GM10847 (cell line): Measurements from ENCODE around the gene METTL21C.

Source experiments
- POLR2A ChIP-seq: IDR thresholded peaks from 2 replicates; pipeline ENCODE4 v1.6.1; 2011; ENCODE audit not compliant: insufficient read length; ENCODE audit errors: extremely low read depth

The METTL21C gene

DNA sequence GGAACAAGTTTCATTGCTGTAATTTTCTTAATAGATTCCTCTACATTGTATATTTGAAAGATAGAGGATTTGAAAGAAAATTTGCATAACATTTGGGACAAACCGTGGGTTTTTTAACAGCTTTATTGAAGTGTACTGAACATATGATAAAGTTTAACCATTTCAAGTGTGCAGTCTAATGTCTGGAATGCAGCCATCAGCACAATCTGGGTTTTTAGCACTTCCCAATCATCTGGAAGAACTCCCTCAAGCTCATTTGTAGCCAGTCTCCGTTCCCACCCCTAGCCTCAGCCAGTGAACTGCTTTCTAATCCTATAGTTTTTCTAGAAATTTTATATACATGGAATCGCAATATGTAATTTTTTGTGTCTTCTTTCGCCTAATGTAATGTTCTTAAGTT lies 12.6 kb downstream of the METTL21C start:
- no peak for TF ChIP-seq POLR2A

DNA sequence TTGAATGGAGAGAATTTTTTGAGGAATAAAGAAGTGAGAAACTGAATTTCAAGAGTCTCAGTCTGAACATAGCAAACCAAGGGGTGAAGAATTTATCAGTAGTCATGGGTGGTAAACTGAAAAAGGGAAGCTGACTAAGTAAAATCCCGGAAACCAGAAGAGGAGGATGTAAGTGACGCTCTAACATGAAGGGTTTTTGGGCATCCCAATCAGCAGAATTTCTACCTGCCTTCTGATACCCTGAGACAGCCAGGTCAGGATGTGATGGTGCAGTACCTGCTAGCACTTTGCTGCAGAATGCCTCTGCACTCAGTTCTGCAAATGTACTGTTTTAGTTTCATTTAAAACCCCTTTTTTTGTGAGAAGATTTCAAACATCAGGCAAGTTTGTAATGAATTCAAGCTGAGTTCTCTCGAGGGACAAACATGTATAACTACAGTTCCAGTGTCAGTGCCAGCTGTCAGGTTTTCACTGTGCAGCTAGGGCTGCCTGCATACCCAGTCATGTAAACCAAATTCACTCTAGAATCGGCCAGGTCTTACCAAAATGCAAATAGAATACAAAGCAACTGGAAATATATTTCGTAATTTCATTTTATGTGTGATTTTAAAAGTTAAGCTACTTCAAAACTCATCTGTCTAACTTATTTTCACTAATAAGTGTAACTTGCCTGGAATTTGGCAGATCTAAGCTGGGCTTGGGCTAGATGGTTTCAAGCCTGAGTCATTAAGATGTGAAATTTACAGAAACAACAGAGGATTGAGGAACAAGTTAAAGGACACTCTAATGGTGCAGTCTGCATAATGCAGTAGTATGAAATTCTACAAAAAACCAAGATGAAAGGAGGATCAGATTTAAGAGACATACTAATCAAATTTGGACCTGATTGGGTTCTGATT lies 13.8 kb downstream of the METTL21C start:
- no peak for TF ChIP-seq POLR2A

DNA sequence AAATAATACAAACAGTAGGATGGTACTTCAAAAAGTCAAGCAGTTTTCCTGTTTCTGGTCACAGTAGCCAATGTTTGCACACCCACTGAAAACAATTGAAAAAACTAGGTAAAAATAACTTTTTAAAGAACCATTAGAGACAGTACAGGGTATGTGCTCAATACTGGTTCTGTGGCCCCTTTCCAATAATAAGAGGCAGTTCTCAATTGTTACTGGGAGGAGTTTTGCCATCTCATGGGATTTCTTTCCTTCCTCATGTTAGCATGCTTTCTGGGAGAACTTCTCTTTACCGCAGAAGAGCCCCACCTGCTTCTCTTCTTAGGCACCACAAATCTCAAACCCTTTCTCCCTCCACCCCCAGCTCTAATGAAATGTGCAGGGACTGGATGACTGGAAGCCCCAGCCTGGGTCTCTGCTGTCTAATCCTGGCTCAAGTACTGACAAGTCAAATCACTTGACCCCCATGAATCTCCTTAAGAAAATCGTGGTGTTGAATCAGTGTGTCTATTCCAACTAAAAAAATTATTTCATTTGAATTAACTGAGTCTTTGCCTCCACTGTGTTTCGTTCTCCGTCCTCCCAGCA lies 14.6 kb downstream of the METTL21C start:
- TF ChIP-seq POLR2A: no peak

DNA sequence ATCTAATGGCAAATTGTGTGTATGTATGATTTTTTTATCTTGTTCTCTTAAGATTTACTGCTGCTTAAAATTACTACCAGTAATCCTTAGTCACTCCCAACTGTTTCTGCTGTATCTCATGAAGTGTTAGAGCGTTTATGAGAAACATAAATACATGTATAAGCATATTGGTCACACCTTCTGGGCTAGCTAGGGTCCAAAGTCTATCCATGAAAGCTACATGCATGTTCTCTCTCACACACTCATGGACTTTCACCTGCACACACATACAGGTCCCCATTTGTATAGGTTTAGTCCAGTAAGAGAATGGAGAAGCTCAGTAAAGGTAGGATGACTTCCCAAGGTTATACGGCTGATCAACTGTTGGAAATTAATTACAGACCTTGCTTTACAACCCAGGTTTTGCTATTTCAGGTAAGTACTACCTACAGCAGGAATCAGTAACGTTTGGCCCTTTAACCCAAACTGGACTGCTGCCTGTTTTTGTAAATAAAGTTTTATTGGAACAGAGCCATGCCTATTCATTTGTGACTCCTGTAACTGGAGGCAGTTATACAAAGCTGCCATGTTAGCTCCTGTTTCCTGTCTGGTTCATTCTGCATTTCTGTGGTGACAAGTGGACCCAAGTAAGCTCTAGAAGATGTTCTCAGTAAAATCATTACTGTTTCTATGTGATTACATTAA lies 15.3 kb downstream of the METTL21C start:
- TF ChIP-seq POLR2A: no peak

DNA sequence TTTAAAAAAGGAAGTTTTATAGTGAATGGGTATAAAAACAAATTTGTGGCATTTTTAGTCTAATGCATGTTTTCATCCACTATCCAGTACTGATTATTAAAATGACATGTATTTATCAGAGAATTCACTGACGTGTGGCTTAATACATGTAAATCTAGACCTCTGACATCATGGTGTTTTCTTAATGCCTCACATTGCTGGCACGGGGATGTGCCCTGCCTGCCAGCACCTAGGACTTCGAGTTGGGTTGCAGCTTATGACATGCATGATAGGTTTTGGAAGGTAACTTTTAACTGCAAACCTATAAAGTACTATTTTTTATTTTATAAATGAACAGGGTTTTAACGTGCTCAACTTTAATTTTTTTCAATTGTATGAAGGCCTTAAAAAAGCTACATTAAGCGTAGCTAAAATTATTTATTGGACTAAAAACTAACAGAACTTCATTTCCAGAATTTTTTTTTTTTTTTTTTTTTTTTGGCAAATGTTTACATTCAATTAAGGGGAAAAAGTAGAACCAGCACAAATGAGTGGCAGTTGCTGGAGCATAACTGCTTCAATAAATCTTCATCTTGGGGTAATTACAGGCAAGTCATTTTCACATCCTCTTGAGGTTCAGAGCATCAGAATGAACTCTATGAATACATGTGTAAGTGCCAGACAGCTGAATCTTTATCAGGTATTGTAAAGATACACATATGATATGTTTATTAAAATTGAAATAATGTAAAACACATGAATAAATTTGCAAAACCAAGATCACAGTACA lies 16.3 kb downstream of the METTL21C start:
- TF ChIP-seq POLR2A: no peak

DNA sequence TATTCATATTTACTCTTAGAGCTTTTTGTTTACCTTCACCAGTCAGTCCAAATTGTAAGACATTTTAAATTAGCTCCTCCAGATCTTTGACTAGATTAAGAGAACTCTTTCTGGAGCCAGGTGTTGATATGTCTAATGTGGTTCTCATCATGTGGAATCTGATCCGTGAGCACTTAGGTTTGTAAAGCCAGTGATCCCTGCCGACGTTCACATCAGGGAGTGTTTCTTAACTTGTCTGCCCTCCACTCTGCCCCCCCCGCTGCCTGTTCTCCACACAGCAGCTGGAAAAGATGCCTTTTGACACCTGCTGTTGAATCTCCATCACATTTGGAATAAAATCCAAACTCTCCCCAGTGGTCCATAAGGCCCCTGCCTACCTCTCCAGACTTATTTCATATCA lies 17.7 kb downstream of the METTL21C start:
- TF ChIP-seq POLR2A: no peak

DNA sequence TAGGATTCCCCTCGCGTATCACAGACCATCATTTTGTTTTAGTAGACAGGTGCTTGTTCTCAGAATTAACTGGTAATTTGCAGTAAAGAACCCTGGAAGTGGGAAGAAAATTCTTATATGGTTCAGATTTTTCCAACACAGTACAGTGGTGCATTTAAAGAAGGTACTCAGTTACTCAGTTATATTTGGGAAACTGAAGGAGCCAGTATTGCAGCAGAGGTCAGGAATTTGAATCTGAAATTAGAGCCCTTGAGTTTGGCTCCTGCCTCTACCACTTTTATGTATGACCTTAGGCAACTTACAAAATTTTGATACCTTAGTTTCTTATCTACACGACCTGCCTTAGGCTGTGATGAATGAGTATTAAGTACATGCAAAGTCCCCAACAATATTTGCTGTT lies 19.7 kb downstream of the METTL21C start:
- no peak for TF ChIP-seq POLR2A

DNA sequence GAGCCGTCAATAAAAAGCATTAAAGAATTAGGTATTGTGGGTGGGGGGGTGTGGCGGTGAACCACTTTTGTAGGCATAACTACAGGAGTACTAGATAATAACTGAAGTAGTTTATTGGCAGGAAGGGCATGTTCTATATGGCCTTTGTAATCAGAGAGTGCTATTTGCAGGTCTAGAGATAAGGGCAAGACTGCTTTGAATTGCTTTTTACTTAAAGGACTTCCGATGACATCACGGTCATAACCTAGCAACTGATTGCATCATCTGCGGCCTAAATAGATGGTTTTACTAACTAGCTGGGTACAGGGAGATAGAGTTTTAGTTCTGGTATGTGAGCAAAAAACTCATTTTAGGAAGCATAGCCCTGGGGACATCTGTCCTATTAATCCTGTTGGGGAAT lies 24.7 kb downstream of the METTL21C start:
- no peak for TF ChIP-seq POLR2A

DNA sequence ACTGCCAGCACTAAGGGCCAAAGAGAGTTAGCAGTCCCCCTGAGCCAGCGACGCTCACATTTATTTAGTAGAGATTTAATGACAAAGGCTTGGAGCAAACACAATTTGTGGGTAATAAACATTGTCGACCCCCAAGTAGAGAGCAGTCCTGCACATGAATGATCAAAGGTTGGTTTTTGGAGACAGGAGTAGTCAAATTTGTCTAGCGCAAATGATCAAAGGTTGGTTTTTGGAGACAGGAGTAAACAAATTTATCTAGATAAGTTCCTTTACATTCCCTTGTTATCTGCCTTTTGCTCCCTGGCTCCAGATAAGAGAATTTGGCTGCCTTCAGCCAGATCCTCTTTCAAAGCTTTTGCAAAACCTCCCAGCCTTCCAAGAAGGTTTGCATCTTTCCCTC lies 26.9 kb downstream of the METTL21C start:
- TF ChIP-seq POLR2A: no peak

DNA sequence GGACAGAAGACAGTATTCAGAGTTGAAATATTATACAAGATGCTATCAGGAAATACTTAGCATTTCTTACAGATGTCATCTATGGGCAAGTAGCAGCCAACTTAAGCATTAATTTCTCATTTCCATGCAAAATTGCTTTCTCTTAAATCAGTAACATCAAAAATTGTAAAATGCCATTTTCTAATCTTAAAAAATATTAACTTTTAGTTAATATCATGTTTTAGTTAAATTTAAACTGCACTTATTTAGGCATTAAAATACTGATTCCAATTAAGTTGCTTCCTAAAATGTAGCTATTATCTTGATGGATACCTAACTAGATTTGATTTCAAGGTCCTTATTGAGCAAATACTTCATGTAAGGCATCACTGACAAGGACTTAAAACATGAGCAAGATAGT lies 27.8 kb downstream of the METTL21C start:
- no peak for TF ChIP-seq POLR2A

DNA sequence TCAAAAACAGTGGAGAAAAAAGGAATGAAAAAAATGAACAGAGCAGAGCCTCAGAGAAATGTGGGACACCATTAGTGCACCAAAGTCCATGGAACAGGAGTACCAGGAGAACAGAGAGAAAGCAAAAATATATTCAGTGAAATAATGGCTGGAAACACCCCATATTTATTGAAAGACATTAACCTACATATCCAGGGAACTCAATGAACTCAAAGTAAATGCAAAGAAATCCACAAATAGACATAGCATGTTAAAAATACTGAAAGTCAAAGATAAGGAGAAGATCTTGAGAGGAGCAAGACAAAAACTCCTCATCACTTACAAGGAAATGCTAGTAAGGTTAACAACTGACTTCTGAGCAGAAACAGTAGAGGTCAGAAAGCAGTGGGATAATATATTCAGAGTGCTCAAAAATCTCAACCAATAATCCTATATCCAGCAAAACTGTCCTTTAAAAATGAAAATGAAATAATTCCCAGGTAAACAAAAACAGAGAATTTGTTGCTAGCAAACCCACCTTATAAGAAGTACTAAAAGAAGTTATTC lies 35.6 kb downstream of the METTL21C start:
- TF ChIP-seq POLR2A: no peak

DNA sequence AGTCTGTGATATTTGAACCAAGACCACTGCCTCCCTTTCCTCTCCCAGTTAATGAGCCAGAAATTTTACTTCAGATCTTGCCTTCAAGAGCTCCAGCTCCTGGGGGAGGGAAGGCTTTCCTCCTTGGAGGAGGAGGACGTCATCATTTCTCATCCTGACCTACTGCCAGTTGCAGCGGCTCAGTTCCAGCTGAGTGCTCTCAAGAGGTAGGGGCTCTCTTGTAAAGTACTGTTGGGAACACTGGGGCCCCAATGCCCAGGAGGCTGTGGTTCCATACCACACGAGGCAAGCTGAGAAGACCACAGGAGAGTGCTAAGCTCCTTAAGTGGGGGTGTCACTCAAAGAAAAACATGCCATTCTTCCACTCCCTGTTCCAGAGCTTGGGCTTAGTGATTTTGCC lies 36.2 kb downstream of the METTL21C start:
- no peak for TF ChIP-seq POLR2A

DNA sequence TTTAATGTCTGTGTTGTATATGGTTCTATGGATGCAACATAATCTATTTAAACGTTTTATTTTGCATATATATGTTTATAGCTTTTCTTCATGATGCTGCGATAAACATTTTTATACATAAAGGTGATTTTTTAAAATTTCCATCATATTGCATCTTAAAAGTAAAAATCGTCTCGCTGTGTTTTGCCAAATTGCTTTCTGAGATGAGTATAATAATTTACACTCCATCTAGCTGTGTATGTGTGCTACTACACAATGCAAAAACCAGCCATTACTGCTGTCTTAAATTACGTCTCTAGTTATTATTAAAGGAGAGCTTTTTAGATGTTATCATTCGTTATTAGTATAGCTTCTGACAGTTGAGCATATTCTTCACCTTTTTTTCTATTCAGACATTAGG lies 37.2 kb downstream of the METTL21C start:
- no peak for TF ChIP-seq POLR2A

DNA sequence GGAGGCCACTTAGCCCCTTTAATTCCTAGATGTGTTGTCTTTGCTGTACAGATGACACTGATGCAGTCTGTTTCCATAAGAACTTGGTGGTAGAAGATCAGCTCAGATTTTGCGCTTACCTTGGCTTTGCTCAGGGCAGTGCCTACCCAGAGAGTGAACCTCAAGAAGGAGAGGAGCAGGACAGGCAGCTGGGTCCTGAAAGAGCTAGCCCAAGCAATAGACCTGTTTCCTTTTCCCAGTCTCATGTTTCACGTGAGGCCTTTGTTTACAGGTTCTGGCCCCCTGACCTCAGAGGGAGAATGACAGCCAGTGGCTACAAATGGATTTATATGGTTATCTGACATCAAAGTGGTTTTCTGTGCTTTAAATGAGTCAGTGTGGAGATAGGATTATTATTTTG lies 40.1 kb downstream of the METTL21C start:
- no peak for TF ChIP-seq POLR2A

DNA sequence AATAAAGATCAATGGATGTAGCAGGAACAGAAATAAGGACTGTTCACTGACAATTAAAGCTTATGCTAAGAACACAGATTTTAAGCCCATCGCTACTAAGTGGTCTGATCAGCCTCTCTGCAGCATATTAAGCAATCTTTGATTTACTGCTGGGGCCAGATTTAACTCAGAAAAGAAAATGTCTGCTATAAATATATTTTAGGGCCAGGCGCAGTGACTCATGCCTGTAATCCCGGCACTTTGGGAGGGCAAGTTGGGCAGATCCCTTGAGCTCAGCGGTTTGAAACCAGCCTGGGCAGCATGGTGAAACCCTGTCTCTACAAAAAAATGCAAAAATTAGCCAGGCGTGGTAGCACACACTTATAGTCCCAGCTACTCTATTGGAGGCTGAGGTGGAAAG lies 43.0 kb downstream of the METTL21C start:
- TF ChIP-seq POLR2A: no peak
